GM21717 (cell line): Measurements from ENCODE around the gene GGT5.
"Not testable (repeated sequence)": the region's sequence is repeated elsewhere in the genome, so short reads cannot be mapped to it uniquely, and the experiment has no call there.

Source experiments
- ATAC-seq: cut with Tn5 transposase; IDR thresholded peaks from one replicate; pipeline ENCODE4 v1.9.1; 2021; ENCODE audit warnings: mild to moderate bottlenecking, moderate library complexity; ENCODE audit not compliant: unreplicated experiment

Gene GGT5

DNA sequence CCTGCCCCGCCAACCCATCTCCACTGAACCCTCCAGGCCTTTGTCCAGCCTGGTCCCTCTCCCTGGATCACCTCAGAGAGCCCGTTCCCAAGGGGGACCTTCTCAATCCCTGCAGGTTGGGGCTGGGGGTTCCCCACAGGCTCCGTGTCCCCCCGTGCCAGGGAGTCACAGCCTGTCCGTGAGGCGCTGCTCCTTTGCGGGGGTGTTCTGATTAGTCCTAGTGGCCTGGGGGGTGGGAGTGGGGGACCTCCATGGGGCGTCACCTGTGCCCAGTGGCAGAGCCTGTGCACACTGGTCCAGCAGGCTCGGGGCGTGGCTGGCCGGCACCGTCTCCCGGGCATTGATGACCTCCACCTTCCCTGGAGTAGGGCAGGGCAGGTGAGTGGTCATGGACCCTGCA, 11.6 kb downstream of the GGT5 start:
- ATAC-seq: no peak

DNA sequence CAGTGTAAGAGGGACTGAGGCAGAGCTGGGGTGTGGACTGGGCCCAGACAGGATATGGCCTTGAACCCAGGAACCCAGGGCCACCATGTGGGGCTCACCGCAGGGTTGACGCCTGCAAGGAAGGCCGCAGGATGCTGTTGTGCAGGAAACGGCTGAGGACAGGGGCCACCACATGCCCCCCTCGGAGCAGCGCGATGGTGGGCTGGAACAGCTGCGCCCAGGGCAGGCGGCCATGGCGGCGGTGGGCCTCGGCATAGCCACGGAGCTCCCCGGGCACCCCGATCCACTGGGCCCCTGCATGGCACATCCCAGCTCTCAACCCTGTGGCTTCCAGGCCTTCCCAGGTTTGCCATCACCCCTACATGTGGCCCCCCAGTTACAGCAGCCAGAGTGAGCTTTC, 12.2 kb downstream of the GGT5 start:
- ATAC-seq: no peak

DNA sequence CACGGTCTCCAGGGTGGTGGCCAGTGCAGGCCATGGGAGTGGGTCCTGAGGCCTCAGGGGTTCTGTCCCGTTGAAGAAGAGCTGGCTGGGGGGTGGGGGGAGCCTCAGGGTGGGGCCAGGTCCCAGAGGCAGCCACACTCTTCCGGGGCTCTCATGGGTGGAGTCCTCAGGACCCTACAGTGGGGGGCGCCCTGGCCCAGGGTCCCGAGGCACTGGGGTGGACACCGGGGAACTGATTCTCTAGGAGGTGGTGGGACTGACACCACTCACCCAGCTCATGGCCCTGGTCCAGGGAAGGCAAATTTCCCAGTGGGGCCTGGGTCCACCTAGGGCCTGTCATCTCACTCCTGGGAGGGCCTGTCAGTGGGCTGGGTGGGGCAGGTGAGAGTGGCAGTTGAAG, 12.8 kb downstream of the GGT5 start:
- no peak for ATAC-seq

DNA sequence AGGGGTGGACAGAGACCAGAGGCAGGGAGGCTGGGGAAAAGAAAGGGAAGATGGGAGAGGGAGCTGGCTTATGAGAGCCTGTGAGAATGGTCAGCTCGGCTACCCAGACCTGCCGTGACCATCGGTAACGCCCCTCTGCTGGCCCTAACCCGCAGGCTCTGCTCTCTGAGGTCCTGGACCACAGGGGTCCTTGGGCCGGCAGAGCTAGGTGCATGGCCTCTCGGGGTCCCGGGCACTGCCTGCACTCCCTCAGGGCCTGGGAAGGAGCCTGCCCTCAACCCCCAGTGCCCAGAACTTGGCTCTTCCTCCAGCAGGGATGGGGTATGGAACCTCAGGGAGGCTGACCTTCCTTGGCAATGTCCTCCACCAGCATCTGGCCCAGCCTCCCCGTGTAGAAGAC, 13.2 kb downstream of the GGT5 start:
- ATAC-seq: no peak

DNA sequence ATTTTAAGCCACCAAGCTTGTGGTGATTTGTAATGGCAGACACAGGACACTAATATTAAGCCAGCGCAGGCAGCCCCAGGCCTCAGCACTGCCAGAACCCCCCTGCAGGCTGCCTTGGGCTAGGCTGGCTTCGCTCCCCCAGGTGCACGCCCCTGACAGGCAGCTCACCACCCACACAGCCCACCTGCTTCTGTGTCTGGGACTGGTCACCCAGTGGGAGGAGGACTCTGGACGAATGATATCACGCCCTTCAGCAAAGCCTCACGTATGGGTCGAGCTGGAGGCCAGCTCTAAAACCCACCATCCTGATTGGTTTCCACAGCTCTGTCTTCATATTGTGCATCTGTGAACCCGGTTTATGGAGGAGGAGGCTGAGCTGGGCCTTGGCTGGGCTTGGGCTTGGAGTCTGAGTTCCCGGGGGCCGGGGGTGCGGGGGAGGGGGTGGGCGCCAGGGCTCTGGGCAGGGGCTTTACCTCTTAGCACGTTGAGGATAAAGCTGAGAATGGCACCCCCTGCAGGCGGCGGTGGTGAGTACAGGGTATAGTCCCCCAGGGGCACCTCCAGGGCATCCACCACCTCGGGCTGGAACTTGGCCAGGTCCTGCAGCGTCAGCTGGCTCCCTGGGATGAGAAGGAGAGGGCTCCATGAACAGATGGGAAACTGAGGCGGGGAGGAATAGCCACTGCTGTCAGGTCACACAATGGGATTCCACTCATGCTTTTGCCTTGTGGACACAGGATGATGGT, 13.8 kb downstream of the GGT5 start:
- ATAC-seq: no peak

DNA sequence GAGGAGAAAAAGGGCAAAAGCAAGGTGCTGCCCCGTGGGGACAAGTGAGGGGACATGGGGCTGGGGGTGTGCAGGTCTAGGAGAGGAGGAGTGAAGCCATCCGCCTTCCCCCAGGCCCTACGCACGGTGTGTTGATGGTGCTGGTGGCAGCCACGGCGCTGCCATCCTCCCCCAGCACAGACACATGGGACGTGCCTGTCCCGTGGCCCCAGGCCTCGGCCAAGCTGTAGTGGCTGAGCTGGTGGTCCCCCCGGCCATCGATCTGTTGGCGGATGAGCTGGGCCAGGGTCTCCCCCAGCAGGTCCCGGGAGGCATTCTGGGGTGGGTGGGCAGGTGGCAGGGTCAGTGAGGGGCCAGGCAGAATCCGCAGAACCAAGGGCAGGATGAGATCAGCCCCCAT, 18.9 kb downstream of the GGT5 start:
- no peak for ATAC-seq

DNA sequence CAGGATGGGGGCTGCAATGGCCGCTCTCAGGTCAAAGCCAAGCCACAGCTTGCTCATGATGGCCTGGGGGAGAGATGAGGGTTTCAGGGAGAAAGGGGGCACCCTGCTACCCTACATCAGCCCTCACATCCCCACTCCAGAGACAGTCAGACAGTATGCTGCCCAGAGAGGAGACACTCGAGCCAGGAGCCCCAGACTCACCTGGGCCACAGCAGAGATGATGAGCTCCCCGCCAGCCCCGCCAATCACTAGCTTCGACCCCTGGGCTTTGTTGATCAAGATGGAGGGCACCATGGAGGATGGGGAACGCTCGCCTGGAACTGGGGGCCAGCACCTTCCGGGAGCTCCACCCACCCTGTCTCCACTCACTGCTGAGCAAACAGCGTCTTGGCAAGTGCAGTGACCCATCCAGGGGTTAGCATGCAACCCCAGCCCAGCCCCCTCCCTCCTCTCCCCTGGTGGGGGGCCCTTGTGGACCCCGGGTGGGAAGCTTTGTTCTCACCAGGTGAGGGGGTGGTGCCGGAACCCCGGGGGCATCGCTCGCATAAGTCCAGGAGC, 19.8 kb downstream of the GGT5 start:
- ATAC-seq: no peak

DNA sequence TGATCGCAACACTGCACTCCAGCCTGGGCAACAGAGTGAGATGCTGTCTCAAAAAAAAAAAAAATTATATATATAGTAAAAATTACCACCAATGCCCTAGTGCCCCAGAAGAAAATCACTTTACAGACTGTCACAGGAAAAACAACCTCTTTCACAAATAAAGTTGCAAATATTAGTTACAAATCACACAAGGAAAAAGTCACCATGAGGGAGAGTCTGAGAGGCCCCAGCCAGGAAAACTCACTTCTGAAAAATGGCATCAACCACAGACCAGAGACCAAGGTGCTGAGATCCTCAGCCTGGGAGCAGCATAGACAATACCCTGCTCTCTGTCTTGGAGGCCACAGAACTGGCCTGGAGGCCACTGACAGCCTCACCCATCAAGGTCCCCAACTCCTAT, 20.4 kb downstream of the GGT5 start:
- ATAC-seq: no peak

DNA sequence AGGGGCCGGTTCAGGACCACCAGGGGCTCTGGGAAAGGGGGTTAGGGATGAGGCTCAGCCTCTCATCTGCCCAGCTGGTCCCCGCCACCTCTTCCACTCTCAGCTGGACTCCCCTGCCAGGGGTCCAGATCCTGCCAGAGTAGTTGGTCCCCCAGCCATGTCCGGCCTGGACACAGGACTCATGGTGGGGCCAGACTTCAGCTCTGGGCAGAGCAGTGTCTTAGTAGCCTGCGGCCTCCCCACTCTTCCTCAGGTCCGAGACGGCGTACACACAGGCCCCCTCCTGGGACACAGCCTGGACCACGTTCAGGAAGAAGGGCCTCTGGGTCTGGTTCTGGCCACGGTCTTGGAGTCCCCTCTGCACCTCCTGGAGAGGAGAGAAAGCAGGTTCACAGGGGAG, 25.1 kb downstream of the GGT5 start:
- no peak for ATAC-seq

DNA sequence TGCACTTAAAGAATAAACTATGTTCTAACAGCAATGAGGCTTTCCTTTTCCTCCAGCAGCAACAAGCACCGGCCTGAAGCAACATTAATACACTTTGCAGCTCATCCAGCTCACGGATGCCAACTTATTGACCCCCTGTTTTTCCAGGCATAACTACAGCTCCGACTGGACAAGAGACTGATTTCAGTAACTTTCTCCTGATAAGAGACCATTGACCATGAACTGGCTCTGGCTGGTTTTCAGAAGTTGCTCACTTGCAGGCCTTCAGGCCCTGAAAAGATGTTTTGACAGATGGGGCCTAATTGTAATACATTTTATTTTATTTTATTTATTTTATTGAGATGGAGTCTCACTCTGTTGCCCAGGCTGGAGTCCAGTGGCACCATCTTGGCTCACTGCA, 27.5 kb downstream of the GGT5 start:
- ATAC-seq: no peak

DNA sequence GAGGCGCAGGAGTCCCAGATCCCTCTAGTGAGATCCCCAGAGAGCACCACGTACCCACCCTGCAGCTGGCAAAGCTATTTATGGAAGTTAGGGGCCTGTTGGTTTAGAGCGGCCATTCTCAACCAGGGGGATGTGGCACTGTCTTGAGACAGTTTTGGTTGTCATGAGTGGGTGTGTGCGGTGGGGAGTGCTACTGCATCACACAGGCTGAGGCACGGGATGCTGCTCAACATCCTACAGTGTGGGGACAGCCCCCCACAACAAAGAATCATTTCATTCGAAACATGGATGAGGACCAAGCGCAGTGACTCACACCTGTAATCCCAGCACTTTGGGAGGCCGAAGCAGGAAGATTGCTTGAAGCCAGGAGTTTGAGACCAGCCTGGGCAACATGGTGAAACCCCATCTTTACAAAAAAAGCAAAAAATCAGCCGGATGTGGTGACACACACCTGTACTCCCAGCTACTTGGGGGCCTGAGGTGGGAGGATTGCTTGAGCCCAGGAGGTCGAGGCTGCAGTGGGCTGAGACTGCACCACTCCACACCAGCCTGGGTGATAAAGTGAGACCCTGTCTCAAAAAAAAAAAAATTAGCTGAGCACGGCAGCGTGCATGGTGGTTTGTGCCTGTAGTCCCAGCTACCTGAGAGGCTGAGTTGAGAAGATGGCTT, 28.2 kb downstream of the GGT5 start:
- ATAC-seq: no peak

DNA sequence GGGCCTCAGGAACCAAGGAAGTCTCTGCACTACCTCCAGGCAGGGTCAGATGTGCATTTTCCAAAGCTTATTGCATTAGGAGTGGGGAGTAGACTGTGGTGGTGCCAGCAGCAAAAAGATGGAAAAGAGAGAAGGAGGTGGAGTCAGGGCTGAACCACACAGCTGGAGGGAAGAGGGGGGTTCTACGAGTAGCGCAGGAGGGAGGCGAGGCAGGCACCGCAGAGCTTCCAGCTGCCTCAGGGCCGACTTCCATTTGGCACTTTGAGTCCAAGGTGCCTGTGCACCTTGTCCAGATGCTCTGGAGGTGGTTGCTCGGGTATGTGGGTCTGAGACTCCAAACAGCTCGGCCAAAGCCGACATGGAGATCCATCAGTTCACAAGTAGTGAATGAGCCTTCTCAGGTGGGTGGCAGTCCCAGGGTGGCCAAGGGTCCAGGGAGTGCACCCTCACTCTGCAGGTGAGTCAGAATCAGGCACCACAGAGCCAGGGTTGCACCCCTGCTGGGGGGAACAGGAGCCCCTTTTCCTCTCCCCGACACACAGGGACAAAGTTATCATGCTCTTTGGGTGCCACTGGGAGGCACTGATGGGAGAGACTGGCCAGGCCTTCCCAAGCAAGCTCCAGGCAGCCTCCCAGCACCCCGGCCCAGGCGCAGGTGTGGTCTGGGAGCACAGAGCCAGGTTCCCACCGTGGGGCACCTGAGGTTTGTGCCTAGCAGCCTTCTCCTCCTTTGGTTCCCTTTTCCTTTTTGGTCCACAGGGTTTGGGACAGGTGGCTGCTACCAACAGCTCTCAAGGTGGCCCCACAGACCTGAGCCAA, 30.2 kb downstream of the GGT5 start:
- ATAC-seq: no peak

DNA sequence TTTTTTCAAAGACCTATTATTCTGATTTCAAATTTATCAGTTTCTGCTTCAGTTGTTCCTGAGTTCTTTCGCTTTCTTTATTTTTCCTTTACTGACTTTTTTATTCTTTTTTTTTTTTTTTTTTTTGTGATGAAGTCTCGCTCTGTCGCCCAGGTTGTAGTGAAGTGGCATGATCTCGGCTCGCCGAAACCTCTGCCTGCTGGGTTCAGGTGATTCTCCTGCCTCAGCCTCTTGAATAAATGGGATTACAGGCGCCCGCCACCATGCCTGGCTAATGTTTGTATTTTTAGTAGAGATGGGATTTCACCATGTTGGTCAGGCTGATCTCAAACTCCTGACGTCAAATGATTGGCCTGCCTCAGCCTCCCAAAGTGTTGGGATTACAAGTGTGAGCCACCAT, 31.8 kb downstream of the GGT5 start:
- not testable (repeated sequence) for ATAC-seq

DNA sequence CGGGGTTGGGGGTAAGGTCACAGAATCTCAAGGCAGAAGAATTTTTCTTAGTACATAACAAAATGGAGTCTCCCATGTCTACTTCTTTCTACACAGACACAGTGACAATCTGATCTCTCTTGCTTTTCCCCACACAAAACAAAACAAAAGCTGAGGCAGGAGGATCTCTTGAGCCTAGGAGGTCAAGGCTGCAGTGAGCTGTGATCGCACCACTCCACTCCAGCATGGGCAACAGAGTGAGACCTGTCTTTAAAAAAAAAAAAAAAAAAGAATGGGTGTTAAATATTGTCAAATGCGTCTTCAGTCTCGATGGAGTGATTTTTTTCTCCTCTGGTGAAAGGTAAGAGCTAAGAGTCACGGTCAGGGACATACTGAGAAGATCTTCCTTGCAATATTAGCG, 33.2 kb downstream of the GGT5 start:
- ATAC-seq: not testable (repeated sequence)

DNA sequence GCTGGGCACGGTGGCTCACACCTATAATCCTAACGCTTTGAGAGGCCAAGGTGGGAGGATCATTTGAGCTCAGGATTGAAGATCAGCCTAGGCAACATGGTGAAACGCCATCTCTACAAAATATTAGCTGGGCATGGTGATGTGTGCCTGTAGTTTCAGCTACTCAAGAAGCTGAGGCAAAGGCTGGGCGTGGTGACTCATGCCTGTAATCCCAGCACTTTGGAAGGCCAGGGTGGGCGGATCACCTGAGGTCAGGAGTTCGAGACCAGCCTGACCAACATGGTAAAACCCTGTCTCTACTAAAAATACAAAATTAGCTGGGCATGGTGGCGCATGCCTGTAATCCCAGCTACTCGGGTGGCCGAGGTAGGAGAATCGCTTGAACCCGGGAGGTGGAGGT, 34.5 kb downstream of the GGT5 start:
- ATAC-seq: not testable (repeated sequence)

DNA sequence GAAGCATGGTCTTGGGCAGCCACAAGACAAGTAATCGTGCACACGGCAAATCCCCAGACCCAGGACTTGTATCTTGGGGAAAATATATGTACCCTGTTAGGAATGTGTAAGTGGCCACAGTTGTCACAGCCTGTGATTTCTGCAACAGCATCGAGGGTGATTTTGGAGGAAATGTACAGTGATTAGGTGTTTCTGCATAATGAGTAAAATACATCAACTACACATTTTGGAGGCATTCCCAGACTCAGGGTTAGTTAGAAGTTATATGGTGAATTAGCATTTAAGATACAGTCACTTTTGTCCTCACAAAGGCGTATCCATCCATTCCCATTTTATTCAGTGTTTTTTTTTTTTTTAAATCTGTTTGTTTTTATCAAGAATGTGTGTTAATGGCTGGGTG, 35.2 kb downstream of the GGT5 start:
- ATAC-seq: no peak

DNA sequence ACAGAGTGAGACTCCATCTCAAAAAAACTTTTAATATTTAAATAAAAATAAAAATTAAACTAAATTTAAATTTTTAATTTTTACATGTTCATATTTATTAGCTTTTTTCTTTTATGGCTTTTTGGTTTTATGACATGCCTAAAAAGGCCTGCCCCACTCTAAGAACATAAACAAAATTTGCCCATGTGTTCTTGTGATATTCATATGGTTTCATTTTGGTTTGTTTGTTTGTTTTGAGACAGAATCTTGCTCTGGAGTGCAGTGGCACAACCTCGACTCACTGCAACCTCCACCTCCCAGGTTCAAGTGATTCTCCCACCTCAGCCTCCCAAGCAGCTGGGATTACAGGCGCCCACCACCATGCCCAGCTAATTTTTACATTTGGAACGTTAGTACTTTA, 35.9 kb downstream of the GGT5 start:
- ATAC-seq: no peak

DNA sequence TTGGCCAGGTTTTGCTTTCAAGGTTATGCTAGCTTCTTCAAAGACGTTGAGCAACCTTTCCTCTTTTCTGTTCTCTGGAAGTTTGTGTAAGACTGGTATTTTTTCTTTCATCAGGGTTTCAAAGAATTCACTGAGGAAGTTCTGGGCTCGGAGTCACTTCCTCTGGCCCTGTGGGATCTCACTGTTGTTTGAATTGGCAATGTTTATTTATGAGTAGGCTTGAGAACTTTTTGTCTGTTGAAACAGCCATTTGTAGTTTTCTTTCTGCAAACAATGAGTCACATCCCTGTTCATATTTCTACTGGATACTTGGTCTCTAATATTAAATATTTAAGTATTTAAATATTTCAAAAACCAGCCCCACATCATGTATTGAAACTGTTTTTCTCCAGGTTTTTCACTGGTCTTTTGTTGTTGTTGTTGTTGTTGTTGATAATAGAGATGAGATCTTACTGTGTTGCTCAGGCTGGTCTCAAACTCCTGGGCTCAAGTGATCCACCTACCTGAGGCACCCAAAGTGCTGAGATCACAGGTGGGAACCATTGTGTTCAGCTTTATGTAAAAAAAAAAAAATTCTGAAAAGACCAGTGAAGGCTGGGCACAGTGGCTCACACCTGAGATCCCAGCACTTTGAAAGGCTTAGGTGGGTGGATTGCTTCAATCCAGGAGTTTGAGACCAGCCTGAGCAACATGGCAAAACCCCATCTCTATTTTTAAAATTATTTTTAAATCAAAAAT, 36.7 kb downstream of the GGT5 start:
- no peak for ATAC-seq

DNA sequence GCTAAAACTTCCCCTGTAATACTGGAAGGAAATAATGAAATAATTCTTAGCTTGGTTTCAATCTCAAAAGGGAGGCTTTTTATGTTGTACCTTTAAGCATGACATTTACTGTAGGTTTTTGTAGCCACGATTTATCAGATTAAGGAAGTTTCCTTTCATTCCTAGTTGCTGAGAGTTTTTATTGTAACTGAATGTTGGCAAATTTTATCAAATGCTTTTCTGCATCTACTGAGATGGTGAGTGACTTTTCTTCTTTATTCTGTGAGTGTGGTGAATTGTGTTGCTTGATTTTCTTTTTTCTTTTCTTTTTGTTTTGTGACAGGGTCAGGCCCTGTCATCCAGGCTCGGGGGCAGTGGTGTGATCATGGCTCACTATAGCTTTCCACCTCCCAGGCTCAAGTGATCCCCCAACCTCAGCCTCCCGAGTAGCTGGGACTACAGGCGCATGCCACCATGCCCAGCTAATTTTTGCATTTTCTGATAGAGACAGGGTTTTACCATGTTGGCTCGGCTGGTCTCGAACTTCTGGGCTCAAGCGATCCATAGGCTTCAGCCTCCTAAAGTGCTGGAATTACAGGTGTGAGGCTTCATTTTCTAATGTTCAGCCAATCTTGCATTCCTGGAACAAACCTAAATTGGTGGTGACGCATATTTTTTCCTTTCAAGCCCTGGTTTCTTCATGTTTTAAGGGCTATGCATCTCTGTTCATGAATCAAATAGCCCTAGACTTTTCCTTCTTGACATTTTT, 37.4 kb downstream of the GGT5 start:
- no peak for ATAC-seq
